ENCODE measurements around the gene TTBK2. TPM values are rescaled to one million over a fixed set of nuclear protein-coding genes. Genes with fewer than 3 reads are reported as not detected.

The TTBK2 gene
- total RNA-seq, 1 donor from 2014 or later = 19.8 TPM

DNA sequence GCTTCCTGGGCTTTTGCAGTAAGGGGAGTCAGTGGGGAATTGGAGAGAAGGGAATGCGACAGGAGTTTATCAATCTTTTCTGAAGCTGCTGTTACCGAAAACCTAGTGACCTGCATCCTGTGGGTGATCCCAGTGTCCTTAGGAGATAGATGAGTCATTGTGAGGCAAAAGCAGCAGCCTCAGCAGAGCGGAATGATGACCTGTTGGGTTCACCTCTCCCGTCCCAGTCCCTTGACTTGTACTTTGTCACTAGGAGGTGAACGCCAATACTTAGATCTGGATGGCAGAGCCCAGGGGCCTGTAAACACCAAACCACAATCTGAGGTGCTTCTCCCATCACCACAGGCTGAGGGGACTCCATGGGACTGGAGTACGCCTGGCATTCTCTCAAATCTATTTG is 201.5 kb downstream of the TTBK2 start:
- CTCF ChIA-PET = no interaction called here
- no peaks in the 10 kb centered on the region for H3K4me1 Mint-ChIP-seq
- TF ChIP-seq CTCF (IDR thresholded peaks at IDR 0.05) = no peak
- no peak overlapping the region for H3K4me3 Mint-ChIP-seq
- POLR2A ChIA-PET = interaction anchor here (0.6 kb wide), 1 partner anchor 129 kb away, joined by 3 read pairs; no protein-coding TSS in a partner anchor
- ATAC-seq (ENCODE audit: low read depth) (no peak), DNase-seq (no peak)
- no peak overlapping the region for H3K27ac Mint-ChIP-seq
- peaks cover 36% of the 10 kb centered on the region for H3K36me3 Mint-ChIP-seq (ENCODE audit: low read depth)
- H3K27me3 Mint-ChIP-seq = no peaks in the 10 kb centered on the region
- intact Hi-C loops (cut with micrococcal nuclease) = no loop called here
- no peaks in the 10 kb centered on the region for H3K9me3 Mint-ChIP-seq

DNA sequence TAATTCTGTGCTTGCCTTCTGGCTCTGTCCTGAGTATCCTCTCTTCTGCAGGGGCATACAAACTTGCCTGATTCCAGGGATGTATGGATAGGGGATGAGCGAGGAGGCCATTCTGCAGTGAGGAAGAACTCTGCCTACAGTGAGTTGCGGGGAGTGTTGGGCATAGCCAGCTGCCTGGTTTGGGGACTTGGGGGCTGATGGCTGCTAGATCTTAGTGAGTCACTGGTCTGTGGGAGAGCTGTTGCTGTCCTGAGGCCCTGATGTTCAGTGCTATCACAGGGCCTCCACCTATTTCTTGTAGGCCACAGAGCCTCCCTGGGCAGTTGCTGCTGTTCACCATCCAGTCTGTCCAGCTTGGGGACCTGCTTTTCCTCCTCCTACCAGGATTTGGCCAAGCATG is 204.0 kb downstream of the TTBK2 start:
- no peak overlapping the region for H3K27ac Mint-ChIP-seq
- H3K9me3 Mint-ChIP-seq = no peaks in the 10 kb centered on the region
- POLR2A ChIA-PET = no interaction called here
- TF ChIP-seq CTCF (IDR thresholded peaks at IDR 0.05) = no peak
- intact Hi-C loops (cut with micrococcal nuclease) = no loop called here
- no peaks in the 10 kb centered on the region for H3K27me3 Mint-ChIP-seq
- ATAC-seq (ENCODE audit: low read depth) = no peak
- no peak for DNase-seq
- peaks cover 19% of the 10 kb centered on the region for H3K36me3 Mint-ChIP-seq (ENCODE audit: low read depth)
- H3K4me1 Mint-ChIP-seq = no peaks in the 10 kb centered on the region
- CTCF ChIA-PET = interaction anchor here (1.1 to 1.9 kb wide), 2 partner anchors 12 to 210 kb away, joined by 3 to 6 read pairs; no protein-coding TSS in a partner anchor
- no peak overlapping the region for H3K4me3 Mint-ChIP-seq

DNA sequence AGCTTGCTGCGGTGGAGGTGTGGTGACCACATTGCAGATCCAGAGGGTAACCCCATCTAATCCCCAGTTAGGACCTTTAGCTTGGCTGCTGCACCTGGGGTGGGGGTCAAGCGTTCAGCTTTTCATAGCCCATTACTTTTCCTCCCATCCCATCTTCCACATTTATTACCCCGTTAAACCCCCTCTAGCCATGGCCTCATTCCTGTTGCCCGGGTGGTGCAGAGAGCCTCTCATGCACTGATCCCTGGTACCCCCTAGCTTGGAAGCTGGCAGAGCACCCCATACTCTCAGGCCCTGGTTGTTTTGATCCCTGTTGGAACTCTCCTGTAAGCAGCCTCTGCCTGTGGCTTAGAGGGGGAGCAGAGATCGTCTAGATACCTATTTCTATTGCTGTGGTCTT is 204.5 kb downstream of the TTBK2 start:
- H3K27me3 Mint-ChIP-seq = no peaks in the 10 kb centered on the region
- peaks cover 17% of the 10 kb centered on the region for H3K36me3 Mint-ChIP-seq (ENCODE audit: low read depth)
- intact Hi-C loops (cut with micrococcal nuclease) = no loop called here
- ChIA-PET CTCF (interaction anchor here (1.9 kb wide), 1 partner anchor 210 kb away, joined by 6 read pairs; no protein-coding TSS in a partner anchor), POLR2A (no interaction called here)
- no peaks in the 10 kb centered on the region for H3K4me1 Mint-ChIP-seq
- ATAC-seq (ENCODE audit: low read depth) (no peak), DNase-seq (no peak)
- no peak overlapping the region for H3K4me3 Mint-ChIP-seq
- no peaks in the 10 kb centered on the region for H3K9me3 Mint-ChIP-seq
- TF ChIP-seq CTCF (IDR thresholded peaks at IDR 0.05) = no peak
- H3K27ac Mint-ChIP-seq = no peak overlapping the region

GRCh38 chr15:42712584-42712983 is 208.0 kb downstream of the TTBK2 start:
- H3K9me3 Mint-ChIP-seq = no peaks in the 10 kb centered on the region
- H3K4me3 Mint-ChIP-seq = no peak overlapping the region
- H3K4me1 Mint-ChIP-seq = no peaks in the 10 kb centered on the region
- intact Hi-C loops (cut with micrococcal nuclease) = no loop called here
- peaks cover 2% of the 10 kb centered on the region for H3K36me3 Mint-ChIP-seq (ENCODE audit: low read depth)
- DNase-seq = no peak
- ChIA-PET CTCF (interaction anchor here (1.6 kb wide), 1 partner anchor 10 kb away, joined by 5 read pairs; no protein-coding TSS in a partner anchor), POLR2A (no interaction called here)
- no peak for ATAC-seq (ENCODE audit: low read depth)
- H3K27ac Mint-ChIP-seq = no peak overlapping the region
- no peaks in the 10 kb centered on the region for H3K27me3 Mint-ChIP-seq
- no peak for TF ChIP-seq CTCF (IDR thresholded peaks at IDR 0.05)

- CTCF ChIA-PET = interaction anchor here (1.5 to 1.6 kb wide), 2 partner anchors 8 to 11 kb away, joined by 3 to 5 read pairs; no protein-coding TSS in a partner anchor
- H3K36me3 Mint-ChIP-seq (ENCODE audit: low read depth) = peaks cover 2% of the 10 kb centered on the region
- POLR2A ChIA-PET = no interaction called here
- no peak for ATAC-seq (ENCODE audit: low read depth)
- H3K4me1 Mint-ChIP-seq = no peaks in the 10 kb centered on the region
- H3K27ac Mint-ChIP-seq = no peak overlapping the region
- TF ChIP-seq CTCF (IDR thresholded peaks at IDR 0.05) = no peak
- H3K9me3 Mint-ChIP-seq = no peaks in the 10 kb centered on the region
- DNase-seq = no peak
- intact Hi-C loops (cut with micrococcal nuclease) = no loop called here
- no peaks in the 10 kb centered on the region for H3K27me3 Mint-ChIP-seq
- H3K4me3 Mint-ChIP-seq = no peak overlapping the region
Observed at GRCh38 chr15:42711746-42712145, 208.8 kb downstream of the TTBK2 start.
